Pons (tissue), 1 donor: Measurements from ENCODE around the gene CPLANE2.
"Not testable (repeated sequence)": the region's sequence is repeated elsewhere in the genome, so short reads cannot be mapped to it uniquely, and the experiment has no call there.

Source experiments
- DNase-seq: peaks from one replicate; pipeline ENCODE4 v3.0.0-alpha.2; 2016; ENCODE audit warnings: low spot score

Gene CPLANE2

GRCh38 chr1:16229976-16230740, 6.8 kb downstream of the CPLANE2 start:
- DNase-seq: no peak

GRCh38 chr1:16226490-16227179, 10.3 kb downstream of the CPLANE2 start:
- no peak for DNase-seq

DNA sequence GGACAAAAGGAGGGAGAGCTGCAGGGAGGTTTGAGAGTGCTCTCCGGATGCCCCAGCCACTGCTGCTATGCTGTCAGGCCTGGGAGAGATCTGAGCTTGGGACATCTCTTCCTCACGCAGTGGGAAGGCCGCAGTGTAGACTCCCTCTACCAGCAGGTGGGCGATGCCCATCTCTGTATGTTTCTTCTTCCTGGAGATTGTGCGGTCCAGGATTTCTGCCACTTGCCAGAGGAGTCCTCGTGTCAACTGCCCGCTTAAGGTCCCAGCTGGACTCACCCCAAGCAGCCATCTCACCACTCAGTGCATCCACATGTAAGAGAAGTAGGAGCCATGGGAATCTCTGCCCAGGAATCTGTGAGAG, 10.9 kb downstream of the CPLANE2 start:
- DNase-seq: no peak

- DNase-seq: peak; percentile 23
These were observed 12.5 kb downstream of the CPLANE2 start for GRCh38 chr1:16224472-16224871.

GRCh38 chr1:16222716-16223115, 14.3 kb downstream of the CPLANE2 start:
- not testable (repeated sequence) for DNase-seq

DNA sequence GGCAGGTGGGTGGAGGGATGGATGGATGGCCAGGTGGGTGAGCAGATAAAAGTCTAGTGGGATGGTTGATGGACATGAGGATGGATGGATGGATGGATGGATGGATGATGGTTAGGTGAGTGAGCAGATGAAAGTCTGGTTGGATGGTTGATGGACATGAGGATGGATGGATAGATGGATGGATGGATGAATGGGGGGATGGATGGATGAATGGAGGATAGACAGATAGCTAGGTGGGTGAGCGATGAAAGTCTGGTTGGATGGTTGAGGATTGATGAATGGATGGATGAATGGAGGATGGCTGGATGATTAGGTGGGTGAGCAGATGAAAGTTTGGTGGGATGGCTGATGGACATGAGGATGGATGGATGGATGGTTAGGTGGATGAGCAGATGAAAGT, 15.5 kb downstream of the CPLANE2 start:
- DNase-seq: no peak

GRCh38 chr1:16219968-16220500, 16.9 kb downstream of the CPLANE2 start:
- DNase-seq: no peak

GRCh38 chr1:16218674-16219071, 18.3 kb downstream of the CPLANE2 start:
- DNase-seq: no peak

DNA sequence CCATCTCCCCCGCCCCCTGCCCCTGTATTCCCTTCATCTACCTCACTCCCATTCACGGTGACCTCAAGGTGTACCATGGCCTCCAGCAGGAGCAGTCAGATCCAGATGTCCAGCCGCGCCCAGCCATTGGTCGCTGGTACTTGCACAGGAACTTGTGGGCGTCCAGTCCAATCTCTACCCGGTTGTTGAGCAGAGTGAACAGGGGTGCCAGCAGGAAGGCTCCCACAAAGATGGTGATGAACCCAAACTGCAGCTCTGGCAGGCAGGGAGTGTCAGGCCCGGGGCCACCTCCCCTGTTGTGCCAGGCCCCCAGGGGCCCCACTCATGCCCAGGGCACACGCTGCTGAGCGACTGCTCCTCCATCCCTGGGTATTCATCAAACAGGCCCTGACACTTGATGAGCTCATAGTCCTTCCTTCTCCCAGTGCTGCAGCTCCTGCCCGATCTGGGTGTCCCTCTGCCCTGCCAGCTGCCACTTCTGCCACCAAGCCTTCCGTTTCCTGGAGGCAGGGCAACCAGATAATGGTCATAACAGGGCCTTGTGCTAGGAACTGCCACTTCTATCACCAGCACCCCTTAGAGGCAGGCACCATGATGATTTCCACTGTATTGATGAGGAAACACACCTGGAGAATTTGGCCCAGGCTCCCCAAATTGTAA, 18.8 kb downstream of the CPLANE2 start:
- DNase-seq: no peak

GRCh38 chr1:16217061-16217785, 19.8 kb downstream of the CPLANE2 start:
- peak; percentile 85 for DNase-seq

DNA sequence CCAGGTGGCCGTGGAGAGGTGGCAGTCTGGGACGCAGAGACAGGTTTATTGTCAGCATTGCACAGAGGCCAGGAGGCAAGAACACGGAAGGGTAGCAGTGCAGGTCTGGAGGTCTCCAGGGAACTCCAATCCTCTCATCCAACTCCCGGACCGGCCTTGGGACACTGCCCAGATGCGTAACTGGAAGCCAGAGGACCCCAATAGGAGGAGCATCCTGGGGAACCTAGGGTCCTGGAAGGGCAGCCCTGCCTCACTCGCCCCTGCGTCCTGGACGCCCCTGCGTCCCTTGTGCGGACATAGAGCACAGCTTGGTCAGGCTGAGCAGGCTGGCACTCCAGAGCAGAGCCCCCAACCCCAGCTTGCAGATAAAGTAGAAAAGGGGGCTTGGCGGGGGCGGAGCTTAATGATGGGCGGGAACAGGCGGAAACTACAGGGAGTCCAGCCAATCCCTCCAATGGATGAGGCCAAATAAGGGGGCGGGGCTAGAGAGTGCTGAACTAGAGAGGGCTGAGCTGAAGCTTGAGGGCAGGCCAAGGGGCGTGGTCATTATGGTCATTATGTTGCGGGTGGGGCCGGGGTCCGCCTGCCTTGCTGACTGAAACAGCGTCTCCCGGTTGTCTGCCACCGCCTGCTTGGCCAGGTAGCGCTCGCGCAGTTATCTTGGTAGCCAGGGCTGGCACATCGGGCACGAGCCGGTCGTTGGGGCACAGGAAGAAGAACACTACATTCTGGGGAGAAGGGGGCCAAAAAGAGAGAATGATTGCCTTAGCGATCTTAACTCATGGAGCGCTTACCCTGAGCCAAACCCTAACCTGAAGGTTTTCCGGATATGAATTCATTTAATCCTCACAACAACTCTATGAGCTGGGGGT, 20.9 kb downstream of the CPLANE2 start:
- peak; percentile 54 for DNase-seq

- DNase-seq: not testable (repeated sequence)
These were observed 21.7 kb downstream of the CPLANE2 start for GRCh38 chr1:16215240-16215639.

DNA sequence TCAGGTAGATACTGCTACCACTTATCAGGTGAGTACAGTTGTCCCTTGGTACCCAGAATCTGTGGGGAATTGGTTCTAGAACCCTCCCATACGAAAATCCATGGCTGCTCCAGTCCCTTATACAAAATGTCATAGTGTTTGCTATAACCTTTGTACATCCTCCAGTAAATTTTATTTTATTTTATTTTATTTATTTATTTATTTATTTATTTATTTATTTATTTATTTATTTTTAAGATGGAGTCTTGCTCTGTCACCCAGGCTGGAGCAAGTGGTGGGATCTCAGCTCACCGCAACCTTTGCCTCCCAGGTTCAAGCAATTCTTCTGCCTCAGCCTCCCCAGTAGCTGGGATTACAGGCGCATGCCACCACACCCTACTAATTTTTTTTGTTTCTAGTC, 23.4 kb downstream of the CPLANE2 start:
- not testable (repeated sequence) for DNase-seq

DNA sequence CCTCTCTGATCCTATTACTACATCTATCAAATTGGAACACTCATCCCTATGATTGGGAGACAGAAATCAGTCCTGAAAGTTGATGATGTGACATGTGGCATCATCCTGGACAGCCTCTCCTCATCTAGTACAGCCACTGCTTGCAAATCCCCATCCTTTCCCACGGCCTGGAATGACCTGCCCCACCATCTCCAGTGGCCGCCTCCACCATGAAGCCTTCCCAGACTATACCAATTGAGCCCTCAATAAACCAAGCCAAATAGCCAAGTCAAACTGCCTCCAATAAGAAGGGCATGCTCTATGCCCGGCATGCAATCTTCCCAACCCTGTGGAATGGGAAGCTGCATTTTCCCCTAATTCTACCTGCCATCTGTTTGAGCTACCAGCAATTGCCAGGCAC, 24.0 kb downstream of the CPLANE2 start:
- no peak for DNase-seq

GRCh38 chr1:16212251-16212961, 24.6 kb downstream of the CPLANE2 start, which contains the start of gene ARHGEF19:
TSS of gene ARHGEF19 (minus strand) at chr1:16212652. CDS start at chr1:16209054, 3,598 bp downstream.
- no peak for DNase-seq

DNA sequence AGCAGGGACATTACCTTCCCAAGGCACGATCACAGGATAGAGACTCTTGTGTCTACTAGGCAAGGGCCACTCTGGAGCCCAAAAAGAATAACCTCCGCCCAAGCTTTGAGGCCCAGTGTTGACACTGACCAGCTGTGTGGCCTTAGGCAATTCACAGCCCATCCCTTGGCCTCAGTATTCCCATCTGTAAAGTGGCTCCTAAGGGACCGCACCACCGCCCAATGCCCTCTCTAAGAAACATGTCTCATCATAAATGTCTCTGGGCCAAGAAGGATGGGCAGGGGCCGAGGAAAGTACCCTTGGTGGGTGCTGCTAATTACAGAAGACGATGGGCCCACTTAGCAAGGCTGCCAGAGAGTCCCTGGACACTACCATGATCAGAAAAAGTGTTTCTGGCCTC, 25.2 kb downstream of the CPLANE2 start:
- DNase-seq: no peak

GRCh38 chr1:16210581-16210980, 26.4 kb downstream of the CPLANE2 start:
- no peak for DNase-seq

DNA sequence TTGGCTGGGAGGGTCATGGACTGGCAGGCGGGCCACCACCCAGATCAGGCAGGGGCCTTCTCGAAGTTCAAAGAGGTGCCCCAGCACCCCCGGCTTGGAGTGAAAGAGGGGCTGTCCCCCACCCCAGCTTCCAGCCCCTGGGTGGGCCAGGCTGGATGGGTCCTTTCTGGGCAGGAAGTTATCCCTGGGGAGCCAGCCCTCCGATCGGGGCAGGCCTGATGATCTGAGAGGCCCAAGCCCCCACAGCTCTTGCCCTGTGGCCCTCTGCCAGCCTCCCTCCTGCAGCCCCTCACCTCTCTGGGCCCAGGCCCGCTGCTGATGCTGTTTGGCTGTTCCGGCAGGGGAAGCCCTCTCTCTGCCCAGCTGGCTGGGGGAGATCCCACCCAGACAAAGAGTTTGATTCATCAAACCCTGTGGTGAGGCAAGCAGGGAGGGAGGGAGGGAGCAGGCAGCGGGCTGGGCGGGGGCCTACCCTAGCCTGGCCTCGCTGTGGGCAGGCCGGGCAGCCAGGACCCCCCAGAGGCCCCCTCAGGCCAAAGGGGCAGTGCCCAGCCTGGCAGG, 27.1 kb downstream of the CPLANE2 start:
- DNase-seq: peak; percentile 66

GRCh38 chr1:16209132-16209846, 27.7 kb downstream of the CPLANE2 start:
- DNase-seq: no peak
